Activated naive CD8-positive, alpha-beta T cell (primary cell): ENCODE measurements around the gene CHKA.

Experiments used
- H3K27ac Mint-ChIP-seq: one replicate; pipeline ENCODE4 v1.8.0; 2021; ENCODE audit warnings: mixed read lengths
- H3K27me3 Mint-ChIP-seq: one replicate; pipeline ENCODE4 v1.8.0; 2021; ENCODE audit warnings: mixed read lengths
- H3K36me3 Mint-ChIP-seq: one replicate; pipeline ENCODE4 v1.8.0; 2021; ENCODE audit warnings: mixed read lengths
- H3K4me1 Mint-ChIP-seq: one replicate; pipeline ENCODE4 v1.8.0; 2021; ENCODE audit warnings: low read depth, mixed read lengths
- H3K4me3 Mint-ChIP-seq: one replicate; pipeline ENCODE4 v1.8.0; 2021; ENCODE audit warnings: mild to moderate bottlenecking, mixed read lengths
- H3K9me3 Mint-ChIP-seq: one replicate; pipeline ENCODE4 v1.8.0; 2021; ENCODE audit warnings: low read depth, mixed read lengths

The CHKA gene

GRCh38 chr11:68121067-68121899 is at the start of gene CHKA:
CHKA (minus strand) TSS chr11:68121388; CDS start chr11:68121177, 211 bp downstream.
- Mint-ChIP-seq H3K4me1 (peaks cover 19% of the 10 kb centered on the region), H3K27me3 (no peaks in the 10 kb centered on the region), H3K9me3 (no peaks in the 10 kb centered on the region)

GRCh38 chr11:68169442-68169841 is 48.3 kb upstream of the CHKA start:
- Mint-ChIP-seq H3K27ac (no peak overlapping the region), H3K36me3 (peaks cover 4% of the 10 kb centered on the region), H3K4me3 (no peak overlapping the region), H3K9me3 (no peaks in the 10 kb centered on the region), H3K27me3 (no peaks in the 10 kb centered on the region), H3K4me1 (no peaks in the 10 kb centered on the region)

More at GRCh38 chr11:68121067-68121899, at the start of gene CHKA:
- Mint-ChIP-seq H3K36me3 (no peaks in the 10 kb centered on the region), H3K27ac (peak within 1 kb of the TSS; percentile 85), H3K4me3 (peak within 1 kb of the TSS; percentile 90)

GRCh38 chr11:68168694-68169093 is 47.5 kb upstream of the CHKA start:
- H3K4me1 Mint-ChIP-seq, result no peaks in the 10 kb centered on the region

GRCh38 chr11:68167474-68167873 is 46.3 kb upstream of the CHKA start:
- H3K27ac Mint-ChIP-seq, result no peak overlapping the region
- no peaks in the 10 kb centered on the region for H3K27me3 Mint-ChIP-seq
- no peak overlapping the region for H3K4me3 Mint-ChIP-seq
- peaks cover 9% of the 10 kb centered on the region for H3K36me3 Mint-ChIP-seq
- H3K4me1 Mint-ChIP-seq, result no peaks in the 10 kb centered on the region
- H3K9me3 Mint-ChIP-seq, result no peaks in the 10 kb centered on the region

More at GRCh38 chr11:68168694-68169093, 47.5 kb upstream of the CHKA start:
- no peaks in the 10 kb centered on the region for H3K9me3 Mint-ChIP-seq
- peaks cover 4% of the 10 kb centered on the region for H3K36me3 Mint-ChIP-seq
- H3K27ac Mint-ChIP-seq, result no peak overlapping the region
- H3K27me3 Mint-ChIP-seq, result no peaks in the 10 kb centered on the region
- H3K4me3 Mint-ChIP-seq, result no peak overlapping the region

GRCh38 chr11:68166969-68167368 is 45.8 kb upstream of the CHKA start:
- Mint-ChIP-seq H3K4me3 (no peak overlapping the region), H3K36me3 (peaks cover 9% of the 10 kb centered on the region), H3K27me3 (no peaks in the 10 kb centered on the region), H3K27ac (no peak overlapping the region), H3K4me1 (no peaks in the 10 kb centered on the region), H3K9me3 (no peaks in the 10 kb centered on the region)

GRCh38 chr11:68165601-68166000 is 44.4 kb upstream of the CHKA start:
- no peak overlapping the region for H3K4me3 Mint-ChIP-seq

GRCh38 chr11:68164437-68164836 is 43.2 kb upstream of the CHKA start:
- Mint-ChIP-seq H3K9me3 (no peaks in the 10 kb centered on the region), H3K27me3 (no peaks in the 10 kb centered on the region), H3K27ac (peak overlapping the region; percentile 25), H3K36me3 (peaks cover 17% of the 10 kb centered on the region), H3K4me1 (no peaks in the 10 kb centered on the region), H3K4me3 (no peak overlapping the region)

More at GRCh38 chr11:68165601-68166000, 44.4 kb upstream of the CHKA start:
- H3K4me1 Mint-ChIP-seq, result no peaks in the 10 kb centered on the region
- H3K27ac Mint-ChIP-seq, result no peak overlapping the region
- H3K36me3 Mint-ChIP-seq, result peaks cover 14% of the 10 kb centered on the region
- H3K9me3 Mint-ChIP-seq, result no peaks in the 10 kb centered on the region
- H3K27me3 Mint-ChIP-seq, result no peaks in the 10 kb centered on the region

GRCh38 chr11:68163691-68164090 is 42.5 kb upstream of the CHKA start:
- H3K4me3 Mint-ChIP-seq, result no peak overlapping the region
- H3K27ac Mint-ChIP-seq, result no peak overlapping the region
- no peaks in the 10 kb centered on the region for H3K9me3 Mint-ChIP-seq
- H3K27me3 Mint-ChIP-seq, result no peaks in the 10 kb centered on the region
- no peaks in the 10 kb centered on the region for H3K4me1 Mint-ChIP-seq
- H3K36me3 Mint-ChIP-seq, result peaks cover 15% of the 10 kb centered on the region

- Mint-ChIP-seq H3K36me3 (peaks cover 14% of the 10 kb centered on the region), H3K4me1 (no peaks in the 10 kb centered on the region), H3K4me3 (no peak overlapping the region), H3K27ac (no peak overlapping the region), H3K9me3 (no peaks in the 10 kb centered on the region), H3K27me3 (no peaks in the 10 kb centered on the region)
These were observed 39.0 kb upstream of the CHKA start for GRCh38 chr11:68160100-68160695.

GRCh38 chr11:68159665-68160064 is 38.5 kb upstream of the CHKA start:
- peaks cover 14% of the 10 kb centered on the region for H3K36me3 Mint-ChIP-seq

GRCh38 chr11:68159161-68159560 is 38.0 kb upstream of the CHKA start:
- no peaks in the 10 kb centered on the region for H3K4me1 Mint-ChIP-seq
- no peaks in the 10 kb centered on the region for H3K27me3 Mint-ChIP-seq
- no peak overlapping the region for H3K4me3 Mint-ChIP-seq
- peaks cover 14% of the 10 kb centered on the region for H3K36me3 Mint-ChIP-seq
- H3K27ac Mint-ChIP-seq, result no peak overlapping the region
- H3K9me3 Mint-ChIP-seq, result no peaks in the 10 kb centered on the region

More at GRCh38 chr11:68159665-68160064, 38.5 kb upstream of the CHKA start:
- Mint-ChIP-seq H3K4me1 (no peaks in the 10 kb centered on the region), H3K9me3 (no peaks in the 10 kb centered on the region), H3K27me3 (no peaks in the 10 kb centered on the region), H3K27ac (no peak overlapping the region), H3K4me3 (no peak overlapping the region)

- Mint-ChIP-seq H3K4me1 (no peaks in the 10 kb centered on the region), H3K4me3 (no peak overlapping the region), H3K9me3 (no peaks in the 10 kb centered on the region), H3K27ac (no peak overlapping the region), H3K27me3 (no peaks in the 10 kb centered on the region), H3K36me3 (peaks cover 14% of the 10 kb centered on the region)
These were observed 37.4 kb upstream of the CHKA start for GRCh38 chr11:68158580-68158979.

- Mint-ChIP-seq H3K27me3 (no peaks in the 10 kb centered on the region), H3K4me1 (no peaks in the 10 kb centered on the region), H3K27ac (peak overlapping the region; percentile 50), H3K4me3 (no peak overlapping the region), H3K9me3 (no peaks in the 10 kb centered on the region), H3K36me3 (no peaks in the 10 kb centered on the region)
These were observed 32.6 kb upstream of the CHKA start for GRCh38 chr11:68153742-68154141.

GRCh38 chr11:68150037-68150436 is 28.8 kb upstream of the CHKA start:
- H3K4me3 Mint-ChIP-seq, result no peak overlapping the region
- no peaks in the 10 kb centered on the region for H3K27me3 Mint-ChIP-seq
- no peaks in the 10 kb centered on the region for H3K9me3 Mint-ChIP-seq
- no peak overlapping the region for H3K27ac Mint-ChIP-seq
- no peaks in the 10 kb centered on the region for H3K36me3 Mint-ChIP-seq
- H3K4me1 Mint-ChIP-seq, result no peaks in the 10 kb centered on the region

- Mint-ChIP-seq H3K36me3 (no peaks in the 10 kb centered on the region), H3K27ac (no peak overlapping the region), H3K27me3 (no peaks in the 10 kb centered on the region), H3K9me3 (no peaks in the 10 kb centered on the region), H3K4me3 (no peak overlapping the region), H3K4me1 (no peaks in the 10 kb centered on the region)
These were observed 28.2 kb upstream of the CHKA start for GRCh38 chr11:68149417-68149816.
